Thoracic aorta (tissue), 2 donors: ENCODE data around the gene FXYD2. TPM values are rescaled to one million over a fixed set of nuclear protein-coding genes. Genes with fewer than 3 reads are reported as not detected.

ENCODE experiments used
- ATAC-seq: fragments of 150-250 bp; one replicate; pipeline ENCODE4 v1.8.0; 2017; ENCODE audit warnings: low read depth; ENCODE audit not compliant: insufficient number of reproducible peaks, low FRiP score
- DNase-seq: peaks from one replicate; pipeline ENCODE4 v3.0.0-alpha.2; 2020; ENCODE audit warnings: low spot score
- H3K27ac ChIP-seq, 2 donors: fragments of 200-600 bp; sonication (generic); 1 replicate in 1 of 2; 2 replicates in 1 of 2; pipeline ENCODE4 v1.5.1; 2016; ENCODE audit warnings: mild to moderate bottlenecking in 2 of 2, moderate library complexity in 2 of 2
- H3K27me3 ChIP-seq: fragments of 200-600 bp; sonication (generic); replicated peaks from 2 replicates; pipeline ENCODE4 v1.6.0; 2016; ENCODE audit warnings: mild to moderate bottlenecking; ENCODE audit not compliant: insufficient read depth
- H3K36me3 ChIP-seq: fragments of 200-600 bp; sonication (generic); one replicate; pipeline ENCODE4 v1.5.1; 2016
- H3K4me1 ChIP-seq, 2 donors: fragments of 200-600 bp; sonication (generic); 1 replicate in 1 of 2; 2 replicates in 1 of 2; pipeline versions ENCODE4 v1.5.1 to v1.6.0; 2016; ENCODE audit warnings: low read depth in 2 of 2, mild to moderate bottlenecking in 1 of 2; ENCODE audit not compliant: control insufficient read depth in 1 of 2
- H3K4me3 ChIP-seq: fragments of 200-600 bp; sonication (generic); 2 replicates; pipeline ENCODE4 v1.5.1; 2016; ENCODE audit warnings: mild to moderate bottlenecking
- H3K9me3 ChIP-seq: fragments of 200-600 bp; sonication (generic); 2 replicates; pipeline ENCODE4 v1.5.1; 2016
- CTCF ChIP-seq: fragments of 200-600 bp; sonication (generic); IDR thresholded peaks from one replicate; pipeline ENCODE4 v1.5.1; 2019; ENCODE audit warnings: antibody characterized with exemption
- total RNA-seq, 2 donors: library from RNA; depleted of rRNA; stranded (reverse); fragments of >200 nt; gene quantifications; one replicate each; pipeline versions ENCODE4 v1.1.0 to v1.2.3, GENCODE V29; 2016

FXYD2 gene
- total RNA-seq, 2 donors from 2014 or later, result not detected

- Histone ChIP-seq H3K27ac (no peak overlapping the region), H3K4me3 (no peak overlapping the region), H3K27me3 (no peaks in the 10 kb centered on the region), H3K4me1 (no peaks in the 10 kb centered on the region), H3K36me3 (no peaks in the 10 kb centered on the region), H3K9me3 (no peaks in the 10 kb centered on the region)
- no peak for TF ChIP-seq CTCF
- DNase-seq (no peak), ATAC-seq (no peak)
These were observed 15.8 kb downstream of the FXYD2 start for GRCh38 chr11:117808784-117809183.

GRCh38 chr11:117807482-117808327 is 16.8 kb downstream of the FXYD2 start:
- Histone ChIP-seq H3K36me3 (no peaks in the 10 kb centered on the region), H3K27me3 (no peaks in the 10 kb centered on the region), H3K27ac (no peak overlapping the region), H3K9me3 (no peaks in the 10 kb centered on the region), H3K4me1 (no peaks in the 10 kb centered on the region), H3K4me3 (no peak overlapping the region)
- TF ChIP-seq CTCF, result peak; percentile 79
- DNase-seq (peak; percentile 46), ATAC-seq (no peak)

GRCh38 chr11:117806846-117807245 is 17.7 kb downstream of the FXYD2 start:
- Histone ChIP-seq H3K27me3 (no peaks in the 10 kb centered on the region), H3K27ac (no peak overlapping the region), H3K9me3 (no peaks in the 10 kb centered on the region), H3K36me3 (no peaks in the 10 kb centered on the region), H3K4me3 (no peak overlapping the region), H3K4me1 (no peaks in the 10 kb centered on the region)
- TF ChIP-seq CTCF, result no peak
- DNase-seq (no peak), ATAC-seq (no peak)

GRCh38 chr11:117805045-117805444 is 19.5 kb downstream of the FXYD2 start:
- Histone ChIP-seq H3K36me3 (no peaks in the 10 kb centered on the region), H3K4me3 (no peak overlapping the region), H3K27me3 (no peaks in the 10 kb centered on the region), H3K4me1 (no peaks in the 10 kb centered on the region), H3K27ac (no peak overlapping the region), H3K9me3 (no peaks in the 10 kb centered on the region)
- DNase-seq (no peak), ATAC-seq (no peak)
- no peak for TF ChIP-seq CTCF

- no peaks in the 10 kb centered on the region for H3K27me3 ChIP-seq
- no peak for TF ChIP-seq CTCF
- DNase-seq (no peak), ATAC-seq (no peak)
- H3K4me1 ChIP-seq, result no peaks in the 10 kb centered on the region
- no peak overlapping the region for H3K27ac ChIP-seq
- H3K9me3 ChIP-seq, result no peaks in the 10 kb centered on the region
- no peaks in the 10 kb centered on the region for H3K36me3 ChIP-seq
- no peak overlapping the region for H3K4me3 ChIP-seq
These were observed 20.6 kb downstream of the FXYD2 start for GRCh38 chr11:117803896-117804295.
